Inflammatory macrophage treated with lipopolysaccharide for 4 hours (primary cell): ENCODE results near the gene STXBP5.
"Not testable (repeated sequence)": the region's sequence is repeated elsewhere in the genome, so short reads cannot be mapped to it uniquely, and the experiment has no call there.

ENCODE experiments used
- DNase-seq: peaks from one replicate; pipeline ENCODE4 v3.0.0-alpha.2; 2020

STXBP5 gene

DNA sequence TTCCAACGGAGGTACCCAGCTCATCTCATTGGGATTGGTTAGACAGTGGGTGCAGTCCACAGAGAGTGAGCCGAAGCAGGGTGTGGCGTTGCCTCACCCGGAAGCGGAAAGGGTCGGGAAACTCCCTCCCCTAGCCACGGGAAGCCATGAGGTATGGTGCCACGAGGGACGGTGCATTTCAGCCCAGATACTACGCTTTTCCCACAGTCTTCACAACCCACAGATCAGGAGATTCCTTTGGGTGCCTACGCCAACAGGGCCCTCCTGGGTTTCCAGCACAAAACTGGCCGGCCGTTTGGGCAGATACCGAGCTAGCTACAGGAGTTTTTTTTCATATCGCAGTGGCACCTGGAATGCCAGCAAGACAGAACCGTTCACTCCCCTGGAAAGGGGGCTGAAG is 46.9 kb downstream of the STXBP5 start:
- no peak for DNase-seq

DNA sequence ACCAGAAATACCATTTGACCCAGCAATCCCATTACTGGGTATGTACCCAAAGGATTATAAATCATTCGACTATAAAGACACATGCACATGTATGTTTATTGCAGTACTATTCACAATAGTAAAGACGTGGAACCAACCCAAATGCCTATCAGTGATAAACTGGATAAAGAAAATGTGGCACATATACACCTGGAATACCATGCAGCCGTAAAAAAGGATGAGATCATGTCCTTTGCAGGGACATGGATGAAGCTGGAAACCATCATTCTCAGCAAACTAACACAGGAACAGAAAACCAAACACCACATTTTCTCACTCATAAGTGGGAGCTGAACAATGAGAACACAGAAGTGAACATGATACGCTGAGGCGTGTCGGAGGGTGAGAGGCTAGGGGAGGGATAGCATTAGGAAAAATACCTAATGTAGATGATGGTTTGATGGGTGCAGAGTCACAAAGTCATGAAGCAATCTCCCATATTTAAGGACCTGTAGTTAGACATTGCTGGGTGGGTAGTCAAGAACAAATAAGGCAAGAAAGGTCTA is 50.8 kb downstream of the STXBP5 start:
- DNase-seq, result not testable (repeated sequence)

DNA sequence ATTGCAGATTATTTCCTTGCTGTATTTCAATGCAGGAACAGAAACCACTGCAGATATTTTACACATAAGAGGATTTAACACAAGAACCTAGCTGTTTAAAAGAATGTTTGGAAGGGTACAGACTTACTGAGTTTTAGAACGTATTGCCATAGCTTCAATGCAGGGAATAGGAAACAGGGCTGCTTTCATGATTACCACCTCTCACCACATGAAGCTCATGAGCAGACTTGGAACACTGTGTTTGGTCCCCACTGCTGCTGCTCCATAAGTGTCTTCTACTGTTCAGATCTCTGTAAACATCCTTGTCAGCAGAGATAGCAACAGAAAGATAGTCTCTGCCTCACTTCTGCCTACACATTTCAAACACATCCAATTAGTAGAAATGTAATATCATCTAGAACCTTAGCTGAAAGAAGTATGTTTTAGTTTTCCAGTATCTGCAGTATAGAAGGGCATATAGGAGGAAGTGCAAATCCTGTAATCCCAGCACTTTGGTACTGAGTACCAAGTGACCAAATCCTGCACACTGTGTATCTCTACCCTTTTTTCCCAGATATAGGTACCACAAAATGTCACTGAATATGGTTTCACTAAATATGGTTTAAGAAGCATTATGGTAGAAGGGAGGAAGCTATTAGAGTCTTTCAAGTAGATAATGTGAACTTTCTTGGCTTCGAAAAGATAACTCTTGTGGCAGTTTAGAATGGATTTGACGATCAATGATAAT is 51.9 kb downstream of the STXBP5 start:
- no peak for DNase-seq

GRCh38 chr6:147257760-147258159 is 53.5 kb downstream of the STXBP5 start:
- no peak for DNase-seq

- DNase-seq, result no peak
These were observed 55.9 kb downstream of the STXBP5 start for GRCh38 chr6:147260091-147260490.

DNA sequence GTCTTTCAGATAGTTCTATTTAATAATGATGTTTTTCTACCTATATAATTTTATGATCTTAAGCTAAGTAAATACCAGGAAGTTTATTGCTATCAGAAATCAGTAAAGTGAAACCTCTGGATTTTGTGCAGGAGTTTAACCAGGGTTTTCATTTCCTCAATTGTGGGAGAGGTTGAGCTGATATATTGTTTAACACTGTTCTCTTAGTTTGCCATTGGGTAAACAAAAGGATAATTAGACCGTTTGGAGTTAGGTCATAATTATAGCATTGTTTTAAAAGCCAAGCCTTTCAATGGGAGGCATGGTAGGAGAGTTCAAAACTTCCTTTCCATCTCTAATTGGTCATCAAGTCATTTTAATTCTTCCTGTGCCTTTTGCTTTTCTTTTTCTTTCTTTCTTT is 58.7 kb downstream of the STXBP5 start:
- DNase-seq, result no peak

DNA sequence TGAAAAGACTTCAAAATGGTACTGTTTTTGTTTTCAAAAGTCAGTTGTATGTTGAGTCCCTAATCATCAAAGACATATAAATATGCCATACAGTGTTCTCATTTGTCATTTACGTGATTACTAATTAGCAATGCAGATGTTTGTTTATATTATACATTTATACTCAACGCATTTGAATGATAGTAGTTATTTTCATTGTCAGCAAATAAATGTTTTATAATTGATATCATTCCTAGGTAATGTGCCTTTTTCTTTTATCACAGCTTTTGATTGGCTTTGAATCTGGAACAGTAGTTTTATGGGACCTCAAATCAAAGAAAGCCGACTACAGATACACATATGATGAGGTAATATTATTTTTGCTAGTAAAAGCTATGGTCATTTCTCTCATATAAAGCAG is 62.6 kb downstream of the STXBP5 start:
- no peak for DNase-seq

DNA sequence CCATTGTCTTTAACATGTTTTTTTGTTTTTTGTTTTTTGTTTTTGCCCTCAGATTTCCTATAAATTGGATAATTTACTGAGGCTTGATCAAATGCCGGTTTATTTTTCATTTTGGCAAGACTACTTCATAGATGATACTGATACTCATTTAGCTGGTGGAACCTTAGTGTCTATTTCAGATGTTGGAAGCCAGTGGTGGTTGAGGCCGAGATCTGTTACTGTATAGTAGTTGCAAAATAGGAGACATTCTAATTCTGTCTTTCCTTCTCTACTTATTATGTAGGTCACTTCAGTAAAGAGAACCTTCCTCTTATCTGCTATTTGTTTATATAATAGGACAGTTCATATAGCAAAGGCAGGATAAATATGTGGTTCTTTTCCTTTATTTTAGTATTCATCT is 63.4 kb downstream of the STXBP5 start:
- no peak for DNase-seq

- DNase-seq, result no peak
These were observed 64.0 kb downstream of the STXBP5 start for GRCh38 chr6:147268254-147268653.

- DNase-seq, result no peak
These were observed 69.8 kb downstream of the STXBP5 start for GRCh38 chr6:147274012-147274411.

DNA sequence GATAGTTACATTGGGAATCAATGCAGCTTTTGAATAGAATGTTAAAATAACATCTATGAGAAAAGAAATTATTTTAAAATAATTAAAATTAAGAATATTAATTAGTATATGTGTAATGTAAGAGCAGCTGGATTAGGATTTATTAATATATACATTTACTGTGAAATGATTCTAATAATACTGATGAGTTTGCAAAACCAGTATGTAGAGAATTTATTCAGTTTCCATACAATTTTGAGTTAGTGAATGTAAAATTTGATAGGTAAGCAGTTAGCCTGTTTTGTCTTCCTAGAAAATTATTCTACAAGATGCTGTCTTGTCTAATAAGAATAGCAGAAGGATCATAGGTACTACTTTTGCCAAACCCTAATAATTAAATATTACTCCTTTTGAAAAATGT is 70.6 kb downstream of the STXBP5 start:
- no peak for DNase-seq

DNA sequence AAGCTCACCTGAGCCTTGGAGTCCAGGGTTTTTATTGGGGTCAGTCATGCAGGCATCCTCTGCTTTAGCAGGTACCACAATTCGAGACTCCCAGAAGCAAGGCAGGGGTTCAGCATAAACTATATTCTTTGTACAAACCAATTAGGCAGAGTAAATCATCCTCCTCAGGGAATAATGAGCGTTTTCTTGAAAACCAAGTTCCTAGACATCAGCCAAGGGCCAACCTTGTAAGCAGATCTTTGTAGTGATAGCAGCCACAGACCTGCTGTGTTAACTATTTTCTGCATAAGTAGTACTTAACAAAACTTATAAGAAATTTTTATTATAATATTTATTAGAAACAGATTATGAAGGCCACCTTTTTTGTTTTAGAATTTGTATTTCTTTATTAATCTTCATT is 74.7 kb downstream of the STXBP5 start:
- no peak for DNase-seq

- no peak for DNase-seq
These were observed 75.2 kb downstream of the STXBP5 start for GRCh38 chr6:147279427-147279826.

DNA sequence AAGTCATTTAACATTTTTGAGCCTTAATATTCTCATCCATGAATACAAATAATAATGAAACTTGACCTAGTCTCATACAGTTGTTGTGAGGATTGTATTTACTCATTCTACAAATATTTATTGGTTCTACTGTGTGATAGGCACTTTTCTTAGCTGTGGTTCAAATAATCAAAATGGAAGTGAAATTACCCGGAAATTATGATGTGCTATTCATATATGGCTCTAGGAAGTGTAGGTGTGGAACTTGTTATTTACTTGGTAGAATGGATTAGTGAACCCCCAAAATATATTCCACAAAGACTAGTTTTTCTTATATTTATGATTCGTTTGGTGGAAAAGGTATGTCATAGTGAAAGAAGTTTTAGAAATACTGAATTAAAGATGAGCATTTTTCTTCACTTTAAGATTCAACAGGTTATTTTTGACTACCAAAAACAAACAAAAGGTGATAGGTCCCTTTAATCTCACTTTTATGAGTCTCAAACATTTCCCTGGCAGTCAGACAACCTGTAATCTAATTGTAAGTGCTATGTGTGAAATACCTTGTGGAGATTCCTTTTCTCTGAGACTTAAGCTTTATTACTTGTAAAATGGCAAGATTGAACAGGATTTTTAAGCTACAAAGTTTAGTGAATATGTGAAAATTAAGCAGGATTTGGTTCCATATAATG is 77.8 kb downstream of the STXBP5 start:
- no peak for DNase-seq

DNA sequence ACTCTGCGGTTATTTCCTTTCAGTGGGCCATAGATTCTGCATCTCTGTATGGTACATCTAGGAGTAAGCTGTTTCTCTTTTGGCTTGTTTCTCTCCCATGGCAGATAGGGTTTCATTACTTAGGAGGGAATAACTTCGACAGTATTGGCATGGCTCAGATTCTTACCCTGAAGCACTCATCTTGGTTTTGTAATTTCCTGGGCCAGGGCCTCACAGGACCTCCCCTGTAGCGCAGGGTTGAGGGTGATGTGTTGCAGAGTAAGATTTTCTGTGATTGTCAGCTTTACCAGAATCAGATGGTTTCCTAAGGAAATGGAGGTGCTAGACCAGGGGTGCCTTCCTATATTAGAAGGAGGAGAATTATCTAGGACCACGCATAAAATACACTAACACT is 78.3 kb downstream of the STXBP5 start:
- DNase-seq, result no peak

DNA sequence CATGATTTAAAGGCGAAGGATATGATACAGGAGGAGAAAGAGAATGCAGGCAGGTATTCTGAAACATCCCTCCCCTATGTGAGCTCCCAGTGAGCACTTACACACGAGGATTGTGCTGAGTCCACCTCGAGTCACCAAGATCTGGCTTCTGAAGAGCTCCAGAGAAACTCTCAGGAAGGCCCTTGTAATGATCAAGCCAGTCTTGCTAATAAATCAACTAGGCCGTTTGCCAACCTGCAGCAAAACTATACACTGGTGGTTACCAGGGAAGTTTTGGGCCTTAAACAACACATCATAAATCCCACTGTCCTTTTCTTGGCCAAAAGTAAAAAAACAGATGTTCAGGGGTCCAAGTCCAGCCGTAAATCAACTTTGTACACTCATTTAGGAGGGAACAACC is 79.2 kb downstream of the STXBP5 start:
- no peak for DNase-seq

DNA sequence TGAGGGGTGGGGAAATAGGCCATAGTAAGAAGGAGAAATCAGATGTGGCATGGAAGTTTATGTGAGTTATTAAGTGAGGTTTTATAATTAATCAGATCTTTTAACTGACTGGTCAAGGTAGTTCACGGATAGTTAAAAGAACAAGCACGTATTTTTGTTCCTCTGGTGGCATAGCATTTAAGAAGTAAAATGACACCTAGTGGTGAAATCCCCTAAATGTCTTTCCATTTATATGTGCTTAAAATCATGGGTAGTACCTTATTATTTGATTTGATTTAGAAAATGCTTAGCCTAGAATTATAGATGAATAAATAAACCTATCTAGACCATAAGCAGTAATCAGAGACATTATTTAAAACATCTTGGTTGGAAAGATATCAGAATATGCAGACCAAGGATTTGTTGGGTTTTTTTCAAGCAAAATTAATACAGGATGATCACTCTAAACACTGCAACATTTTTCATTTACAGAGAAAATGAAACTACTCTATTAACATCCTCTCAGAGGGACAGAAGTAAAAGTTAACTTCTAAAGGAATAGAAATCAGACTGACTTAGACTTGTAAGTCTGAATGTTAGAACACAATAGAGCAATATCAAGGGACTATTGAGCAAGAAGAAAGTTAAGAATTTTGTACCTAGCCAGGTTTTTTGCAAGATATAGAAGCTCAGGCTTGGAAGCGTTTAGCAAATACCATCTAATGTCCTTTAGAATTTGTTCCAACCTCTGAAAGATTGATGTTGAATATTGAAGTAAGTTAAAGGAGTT is 81.1 kb downstream of the STXBP5 start:
- peak; percentile 48 for DNase-seq

DNA sequence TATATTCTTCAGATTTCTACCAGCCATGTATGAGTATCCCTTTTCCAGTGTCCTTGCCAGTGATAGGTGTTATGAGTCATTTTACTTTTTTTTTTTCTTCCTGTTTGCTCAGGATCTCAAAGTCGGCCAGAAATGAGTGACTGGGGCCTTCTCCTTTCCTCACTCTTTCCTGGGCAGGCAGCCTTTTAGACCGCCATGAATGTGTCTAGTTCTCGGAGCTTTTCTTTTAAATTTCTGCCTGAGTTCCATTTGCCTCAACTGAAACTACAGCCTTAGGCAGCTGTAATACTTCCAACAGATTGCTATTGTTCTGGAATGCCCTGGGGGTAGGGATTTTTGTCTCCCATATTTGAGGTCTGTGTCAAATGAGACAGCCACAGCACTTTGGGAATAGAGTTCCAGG is 83.7 kb downstream of the STXBP5 start:
- DNase-seq, result no peak

DNA sequence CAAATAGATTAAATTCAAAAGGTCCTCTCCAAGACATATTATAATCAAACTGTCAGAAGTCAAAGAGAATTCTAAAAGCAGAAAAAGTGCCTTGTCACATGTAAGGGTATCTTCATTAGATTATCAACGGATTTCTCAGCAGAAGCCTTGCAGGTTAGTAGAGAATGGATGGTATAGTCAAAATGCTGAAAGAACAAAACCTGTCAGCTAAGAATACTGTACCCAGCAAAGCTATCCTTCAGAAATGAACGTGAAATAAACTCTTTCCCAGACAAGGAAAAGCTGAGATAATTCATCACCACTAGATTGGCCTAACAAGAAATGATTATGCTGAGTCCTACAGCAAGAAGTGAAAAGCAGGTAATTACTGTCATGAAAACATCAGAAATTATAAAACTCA is 92.9 kb downstream of the STXBP5 start:
- DNase-seq, result no peak

- no peak for DNase-seq
These were observed 93.6 kb downstream of the STXBP5 start for GRCh38 chr6:147297663-147298316.

- no peak for DNase-seq
These were observed 94.2 kb downstream of the STXBP5 start for GRCh38 chr6:147298461-147298860.

- DNase-seq, result no peak
These were observed 94.8 kb downstream of the STXBP5 start for GRCh38 chr6:147299035-147299434.

- no peak for DNase-seq
These were observed 96.9 kb downstream of the STXBP5 start for GRCh38 chr6:147301070-147301469.
